H1 (cell line): Measurements from ENCODE around the gene REPS2. TPM values are rescaled to one million over a fixed set of nuclear protein-coding genes. Genes with fewer than 3 reads are reported as not detected.

ENCODE experiments used
- polyA plus RNA-seq, 7 experiments: library from polyadenylated mRNA; depleted of rRNA in 3 of 7; stranded (reverse) in 5 of 7; unstranded in 2 of 7; fragments of >200 nt in 5 of 7; fragments of 200-250 nt in 2 of 7; gene quantifications; 1 replicate in 5 of 7; 2 replicates in 1 of 7; 4 replicates in 1 of 7; pipeline versions ENCODE4 v1.2.1 to v1.2.3, GENCODE V29; 2011 to 2013; ENCODE audit warnings: missing spikeins in 2 of 7, mixed read lengths in 2 of 7
- small RNA-seq: library from polyadenylated mRNA; stranded (forward); fragments of <200 nt; extraction: miRNeasy Mini kit (QIAGEN cat#:217004); gene quantifications from one replicate; pipeline ENCODE3, GENCODE V24; 2013; ENCODE audit not compliant: insufficient read depth
- total RNA-seq: library from RNA; stranded (reverse); fragmentation: NEBNext Ultra II Directional; extraction: Animal tissue kit (Norgen Biotek cat#: 25700); gene quantifications from 2 replicates; pipeline ENCODE4 v1.2.1, GENCODE V29; 2021

Gene REPS2
- total and polyA plus RNA-seq, 2 of the 8 experiments (the other 6 are each of a cell fraction or from before 2014, with no cell fraction given): 0.79 to 4.3 TPM

Small RNAs within 50 kb of the gene (small RNA-seq; reads per million reads assigned to genes)
- not detected for gene RF00019
- not detected for gene RF00190

Other genes starting within 250 kb of the REPS2 start
- gene CTPS2, start 234.0 kb upstream of the REPS2 start, total RNA-seq: 32.7 and 34.0 TPM in 2 replicates
- 11.4 and 17.1 TPM in 2 replicates for gene CTPS2, start 234.0 kb upstream of the REPS2 start, polyA plus RNA-seq (2011; rRNA removed)
- gene SYAP1, start 227.0 kb upstream of the REPS2 start, total RNA-seq: 20.3 and 22.8 TPM in 2 replicates
- 2.7 and 2.9 TPM in 2 replicates for gene SYAP1, start 227.0 kb upstream of the REPS2 start, polyA plus RNA-seq (2011; rRNA removed)
- 42.6 and 42.9 TPM in 2 replicates for gene TXLNG, start 160.2 kb upstream of the REPS2 start, total RNA-seq
- gene TXLNG, start 160.2 kb upstream of the REPS2 start, polyA plus RNA-seq (2011; rRNA removed): 19.9 and 32.9 TPM in 2 replicates
- 124 and 138 TPM in 2 replicates for gene RBBP7, start 76.3 kb upstream of the REPS2 start, total RNA-seq
- gene RBBP7, start 76.3 kb upstream of the REPS2 start, polyA plus RNA-seq (2011; rRNA removed): 77.8 and 107 TPM in 2 replicates